SK-N-SH (cell line): ENCODE results near the gene ZNF236. TPM values are rescaled to one million over a fixed set of nuclear protein-coding genes. Genes with fewer than 3 reads are reported as not detected.

ENCODE experiments used
- CTCF ChIA-PET: fragments of 300-600, 350-600 bp; formaldehyde crosslinking; extraction: SDS; loops from one replicate; lab custom pipeline; 2021; lab: Yijun Ruan, JAX
- POLR2A ChIA-PET: fragments of 350-600 bp; sonication (Branson Sonifier 250); formaldehyde crosslinking; extraction: SDS; loops from one replicate; lab custom pipeline; 2020; ENCODE audit warnings: antibody characterized with exemption, inconsistent platforms; lab: Yijun Ruan, JAX
- DNase-seq: peaks from one replicate; pipeline ENCODE4 v3.0.0; 2012
- H2AFZ ChIP-seq: fragments of 200-600 bp; sonication (generic); 2 replicates; pipeline ENCODE4 v1.8.1; 2016; ENCODE audit warnings: antibody characterized with exemption, mild to moderate bottlenecking, low read depth
- H3F3A ChIP-seq: fragments of 200-600 bp; sonication (generic); replicated peaks from 2 replicates; pipeline ENCODE3; 2016; ENCODE audit warnings: antibody characterized with exemption, mild to moderate bottlenecking; ENCODE audit not compliant: insufficient read depth
- H3K27ac ChIP-seq, 2 experiments: fragments of 200-500 bp in 1 of 2; fragments of 200-600 bp in 1 of 2; sonication (Bioruptor generic) in 1 of 2; sonication (generic), shearing (Covaris generic) in 1 of 2; 2 replicates each; pipeline versions ENCODE4 v1.5.1 to v1.6.1; 2014 to 2016; ENCODE audit warnings: low read depth in 2 of 2, inconsistent platforms in 1 of 2, low read length in 1 of 2, mild to moderate bottlenecking in 1 of 2, mixed read lengths in 1 of 2
- H3K27me3 ChIP-seq: fragments of 200-600 bp; sonication (generic), shearing (Covaris generic); 2 replicates; pipeline ENCODE4 v1.6.1; 2016; ENCODE audit warnings: mixed run types; ENCODE audit not compliant: insufficient read depth
- H3K36me3 ChIP-seq, 2 experiments: fragments of 200-500 bp in 1 of 2; fragments of 200-600 bp in 1 of 2; sonication (Bioruptor generic) in 1 of 2; sonication (generic) in 1 of 2; replicated peaks in 1 of 2; 2 replicates each; pipeline versions ENCODE3 to v1.5.1; 2014 to 2016; ENCODE audit warnings: low read length in 1 of 2, mild to moderate bottlenecking in 1 of 2; ENCODE audit not compliant: insufficient read depth in 2 of 2, control insufficient read depth in 1 of 2
- H3K4me1 ChIP-seq, 2 experiments: fragments of 200-500 bp in 1 of 2; fragments of 200-600 bp in 1 of 2; sonication (Bioruptor generic) in 1 of 2; sonication (generic), shearing (Covaris generic) in 1 of 2; 2 replicates each; pipeline versions ENCODE4 v1.5.1 to v1.6.1; 2014 to 2016; ENCODE audit warnings: low read depth in 1 of 2, low read length in 1 of 2, mixed run types in 1 of 2; ENCODE audit not compliant: insufficient read depth in 2 of 2, control insufficient read depth in 1 of 2
- H3K4me2 ChIP-seq: fragments of 200-600 bp; sonication (generic), shearing (Covaris generic); 2 replicates; pipeline ENCODE4 v1.6.1; 2017; ENCODE audit warnings: mixed run types
- H3K4me3 ChIP-seq, 2 experiments: fragments of 200-500 bp in 1 of 2; fragments of 200-600 bp in 1 of 2; sonication (Bioruptor generic) in 1 of 2; sonication (generic), shearing (Covaris generic) in 1 of 2; 2 replicates each; pipeline versions ENCODE4 v1.5.1 to v1.8.1; 2014 to 2016; ENCODE audit warnings: low read depth in 2 of 2, inconsistent platforms in 1 of 2, low read length in 1 of 2, mild to moderate bottlenecking in 1 of 2, mixed read lengths in 1 of 2, moderate library complexity in 1 of 2
- H3K79me2 ChIP-seq: fragments of 200-600 bp; sonication (generic); 2 replicates; pipeline ENCODE4 v1.8.1; 2017; ENCODE audit warnings: mild to moderate bottlenecking; ENCODE audit not compliant: insufficient read depth
- H3K9ac ChIP-seq: fragments of 200-600 bp; sonication (generic); 2 replicates; pipeline ENCODE4 v1.6.1; 2017; ENCODE audit warnings: mixed run types
- H3K9me2 ChIP-seq: fragments of 200-600 bp; sonication (generic); 2 replicates; pipeline ENCODE4 v1.6.1; 2017; ENCODE audit warnings: mixed run types
- H3K9me3 ChIP-seq: fragments of 200-600 bp; sonication (generic); 2 replicates; pipeline ENCODE4 v1.6.1; 2017; ENCODE audit warnings: mixed run types, mild to moderate bottlenecking, moderate library complexity
- H4K20me1 ChIP-seq: fragments of 200-600 bp; sonication (generic); 2 replicates; pipeline ENCODE4 v1.6.1; 2017; ENCODE audit warnings: mild to moderate bottlenecking, mixed run types; ENCODE audit not compliant: insufficient read depth
- CHD2 ChIP-seq: fragments of 150-350 bp; IDR thresholded peaks from 2 replicates; pipeline ENCODE4 v1.6.1; 2018; ENCODE audit warnings: low read length; ENCODE audit not compliant: partially characterized antibody
- ELF1 ChIP-seq: IDR thresholded peaks from 2 replicates; pipeline ENCODE4 v1.4.0; 2012
- EP300 ChIP-seq, 2 experiments: IDR thresholded peaks; 2 replicates each; pipeline versions ENCODE4 v1.4.0 to v1.6.1; 2012; ENCODE audit warnings: borderline replicate concordance in 1 of 2, low read depth in 1 of 2, low read length in 1 of 2
- FOXM1 ChIP-seq: IDR thresholded peaks from 2 replicates; pipeline ENCODE4 v1.4.0; 2012; ENCODE audit warnings: low read depth, mild to moderate bottlenecking
- IRF3 ChIP-seq: fragments of 150-350 bp; IDR thresholded peaks from 2 replicates; pipeline ENCODE4 v1.6.1; 2016; ENCODE audit warnings: mild to moderate bottlenecking, low read depth, low read length
- MAX ChIP-seq: IDR thresholded peaks from 2 replicates; pipeline ENCODE4 v1.4.0; 2012; ENCODE audit warnings: low read depth
- NFIC ChIP-seq: IDR thresholded peaks from 2 replicates; pipeline ENCODE4 v1.4.0; 2012; ENCODE audit warnings: borderline replicate concordance
- PBX3 ChIP-seq: IDR thresholded peaks from 2 replicates; pipeline ENCODE4; 2012
- POLR2AphosphoS5 ChIP-seq: IDR thresholded peaks from 2 replicates; pipeline ENCODE4 v1.6.1; 2012; ENCODE audit warnings: low read depth, low read length
- RFX5 ChIP-seq: IDR thresholded peaks from 2 replicates; pipeline ENCODE4 v1.6.1; 2012; ENCODE audit warnings: mild to moderate bottlenecking, improper control_type of control experiment, low read length
- RXRA ChIP-seq: IDR thresholded peaks from 2 replicates; pipeline ENCODE4 v1.4.0; 2012; ENCODE audit warnings: low read depth, mild to moderate bottlenecking, borderline replicate concordance
- SMC3 ChIP-seq: IDR thresholded peaks from 2 replicates; pipeline ENCODE4 v1.6.1; 2012; ENCODE audit warnings: low read depth, low read length, improper control_type of control experiment
- TAF1 ChIP-seq: IDR thresholded peaks from 2 replicates; pipeline ENCODE4 v1.6.1; 2012; ENCODE audit warnings: low read depth, mild to moderate bottlenecking, low read length, moderate library complexity, borderline replicate concordance
- USF2 ChIP-seq: fragments of 150-350 bp; IDR thresholded peaks from 2 replicates; pipeline ENCODE4 v1.6.1; 2017; ENCODE audit warnings: antibody characterized with exemption, low read length, low read depth, borderline replicate concordance
- ZBTB33 ChIP-seq: IDR thresholded peaks from 2 replicates; pipeline ENCODE4 v1.4.0; 2012; ENCODE audit warnings: low read depth, borderline replicate concordance
- WGBS: methylation state at CpG from one replicate; pipeline ENCODE4 v1.1.6; 2017; ENCODE audit warnings: low lambda C conversion rate; 5-methylcytosine and 5-hydroxymethylcytosine counted together
- polyA plus RNA-seq, 3 experiments: library from polyadenylated mRNA; depleted of rRNA; stranded (reverse); fragments of >200 nt; gene quantifications; 2 replicates each; pipeline ENCODE4 v1.2.3, GENCODE V29; 2012
- TF ChIP-seq, protein P1 (sequence below): IDR thresholded peaks from 2 replicates; pipeline ENCODE4 v1.6.1; 2012; ENCODE audit warnings: mild to moderate bottlenecking, low read depth, low read length, moderate library complexity
- TF ChIP-seq, protein P2 (sequence below): fragments of 200-600 bp; sonication (generic); IDR thresholded peaks from 2 replicates; pipeline ENCODE4 v1.6.1; 2017; ENCODE audit warnings: antibody characterized with exemption, mild to moderate bottlenecking, moderate library complexity

ZNF236 gene
- polyA plus RNA-seq, 1 of the 3 experiments (the other 2 are of a cell fraction): 4.2 TPM

DNA sequence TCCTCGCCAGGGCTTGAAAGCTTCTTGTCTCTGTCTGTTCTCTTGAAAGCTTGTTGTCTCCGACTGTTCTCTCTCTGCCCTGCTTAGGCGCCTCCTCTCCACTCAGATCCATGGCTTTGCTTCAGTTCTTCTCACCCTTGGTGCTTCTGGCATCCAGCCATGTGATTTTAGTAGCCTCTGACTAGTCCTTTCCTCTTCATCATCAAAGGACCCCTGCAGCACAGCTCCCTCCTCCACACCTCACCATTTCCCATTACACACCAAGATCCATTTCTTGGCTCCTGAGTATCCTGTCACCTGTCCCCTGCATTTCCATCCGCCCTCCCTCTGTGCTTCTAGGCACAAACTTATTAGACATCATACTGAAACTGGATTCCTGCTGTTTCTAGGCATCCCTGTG is 59.4 kb downstream of the ZNF236 start:
- Histone ChIP-seq H3K9me2 (no peaks in the 10 kb centered on the region), H3K27me3 (no peaks in the 10 kb centered on the region), H3K9ac (no peak overlapping the region), H3K4me1 (no peaks in the 10 kb centered on the region), H3K79me2 (no peaks in the 10 kb centered on the region), H3K4me3 (no peak overlapping the region), H3K36me3 (peaks cover 24 to 50% of the 10 kb centered on the region in 2 experiments), H3F3A (peaks cover 8% of the 10 kb centered on the region), H2AFZ (no peak overlapping the region), H3K27ac (no peak overlapping the region), H3K9me3 (no peaks in the 10 kb centered on the region), H4K20me1 (no peaks in the 10 kb centered on the region), H3K4me2 (no peak overlapping the region)
- DNase-seq: no peak
- 93% methylated on average over 4 of the region's 4 CpGs for WGBS
- ChIA-PET CTCF (interaction anchor here (1.6 kb wide), 1 partner anchor 102 kb away, joined by 4 read pairs; no protein-coding TSS in a partner anchor), POLR2A (no interaction called here)
- TF ChIP-seq POLR2AphosphoS5 (no peak), RXRA (no peak), CHD2 (no peak), NFIC (no peak), FOXM1 (no peak), ELF1 (no peak), TAF1 (no peak), SMC3 (no peak), USF2 (no peak), RFX5 (no peak), ZBTB33 (no peak), EP300 (IDR thresholded peaks at IDR 0.05; ENCODE audit: borderline replicate concordance in 1 of 2, low read depth in 1 of 2, low read length in 1 of 2) (no peak), PBX3 (no peak), IRF3 (no peak), MAX (no peak)
- TF ChIP-seq, protein P1, sequence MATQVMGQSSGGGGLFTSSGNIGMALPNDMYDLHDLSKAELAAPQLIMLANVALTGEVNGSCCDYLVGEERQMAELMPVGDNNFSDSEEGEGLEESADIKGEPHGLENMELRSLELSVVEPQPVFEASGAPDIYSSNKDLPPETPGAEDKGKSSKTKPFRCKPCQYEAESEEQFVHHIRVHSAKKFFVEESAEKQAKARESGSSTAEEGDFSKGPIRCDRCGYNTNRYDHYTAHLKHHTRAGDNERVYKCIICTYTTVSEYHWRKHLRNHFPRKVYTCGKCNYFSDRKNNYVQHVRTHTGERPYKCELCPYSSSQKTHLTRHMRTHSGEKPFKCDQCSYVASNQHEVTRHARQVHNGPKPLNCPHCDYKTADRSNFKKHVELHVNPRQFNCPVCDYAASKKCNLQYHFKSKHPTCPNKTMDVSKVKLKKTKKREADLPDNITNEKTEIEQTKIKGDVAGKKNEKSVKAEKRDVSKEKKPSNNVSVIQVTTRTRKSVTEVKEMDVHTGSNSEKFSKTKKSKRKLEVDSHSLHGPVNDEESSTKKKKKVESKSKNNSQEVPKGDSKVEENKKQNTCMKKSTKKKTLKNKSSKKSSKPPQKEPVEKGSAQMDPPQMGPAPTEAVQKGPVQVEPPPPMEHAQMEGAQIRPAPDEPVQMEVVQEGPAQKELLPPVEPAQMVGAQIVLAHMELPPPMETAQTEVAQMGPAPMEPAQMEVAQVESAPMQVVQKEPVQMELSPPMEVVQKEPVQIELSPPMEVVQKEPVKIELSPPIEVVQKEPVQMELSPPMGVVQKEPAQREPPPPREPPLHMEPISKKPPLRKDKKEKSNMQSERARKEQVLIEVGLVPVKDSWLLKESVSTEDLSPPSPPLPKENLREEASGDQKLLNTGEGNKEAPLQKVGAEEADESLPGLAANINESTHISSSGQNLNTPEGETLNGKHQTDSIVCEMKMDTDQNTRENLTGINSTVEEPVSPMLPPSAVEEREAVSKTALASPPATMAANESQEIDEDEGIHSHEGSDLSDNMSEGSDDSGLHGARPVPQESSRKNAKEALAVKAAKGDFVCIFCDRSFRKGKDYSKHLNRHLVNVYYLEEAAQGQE: no peak
- TF ChIP-seq, protein P2, sequence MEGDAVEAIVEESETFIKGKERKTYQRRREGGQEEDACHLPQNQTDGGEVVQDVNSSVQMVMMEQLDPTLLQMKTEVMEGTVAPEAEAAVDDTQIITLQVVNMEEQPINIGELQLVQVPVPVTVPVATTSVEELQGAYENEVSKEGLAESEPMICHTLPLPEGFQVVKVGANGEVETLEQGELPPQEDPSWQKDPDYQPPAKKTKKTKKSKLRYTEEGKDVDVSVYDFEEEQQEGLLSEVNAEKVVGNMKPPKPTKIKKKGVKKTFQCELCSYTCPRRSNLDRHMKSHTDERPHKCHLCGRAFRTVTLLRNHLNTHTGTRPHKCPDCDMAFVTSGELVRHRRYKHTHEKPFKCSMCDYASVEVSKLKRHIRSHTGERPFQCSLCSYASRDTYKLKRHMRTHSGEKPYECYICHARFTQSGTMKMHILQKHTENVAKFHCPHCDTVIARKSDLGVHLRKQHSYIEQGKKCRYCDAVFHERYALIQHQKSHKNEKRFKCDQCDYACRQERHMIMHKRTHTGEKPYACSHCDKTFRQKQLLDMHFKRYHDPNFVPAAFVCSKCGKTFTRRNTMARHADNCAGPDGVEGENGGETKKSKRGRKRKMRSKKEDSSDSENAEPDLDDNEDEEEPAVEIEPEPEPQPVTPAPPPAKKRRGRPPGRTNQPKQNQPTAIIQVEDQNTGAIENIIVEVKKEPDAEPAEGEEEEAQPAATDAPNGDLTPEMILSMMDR: no peak
